Measurements from ENCODE around the gene IMMP2L.

DNA sequence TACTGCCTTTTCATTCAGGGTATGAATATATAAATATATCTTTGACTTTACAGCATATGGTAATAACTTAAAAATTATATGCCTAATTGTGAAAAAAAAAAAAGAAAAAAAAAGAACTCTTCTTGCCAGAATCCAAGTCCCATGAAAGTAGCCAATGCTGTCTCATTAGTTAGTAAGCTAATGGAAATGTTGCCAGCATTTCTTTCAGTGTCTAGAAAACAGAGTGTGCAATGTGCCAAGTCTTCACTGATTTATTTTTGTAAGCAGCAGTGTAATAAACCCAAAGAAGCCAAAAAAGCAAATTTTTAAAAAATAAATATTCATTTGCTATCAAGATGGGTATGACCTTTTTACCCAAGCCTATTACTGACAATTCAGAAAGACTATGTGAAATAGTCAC lies 502.5 kb downstream of the IMMP2L start:
- no peak for TF ChIP-seq POLR2A (IDR thresholded peaks at IDR 0.05; ENCODE audit: low read depth, low read length)
- TF ChIP-seq, protein P1, sequence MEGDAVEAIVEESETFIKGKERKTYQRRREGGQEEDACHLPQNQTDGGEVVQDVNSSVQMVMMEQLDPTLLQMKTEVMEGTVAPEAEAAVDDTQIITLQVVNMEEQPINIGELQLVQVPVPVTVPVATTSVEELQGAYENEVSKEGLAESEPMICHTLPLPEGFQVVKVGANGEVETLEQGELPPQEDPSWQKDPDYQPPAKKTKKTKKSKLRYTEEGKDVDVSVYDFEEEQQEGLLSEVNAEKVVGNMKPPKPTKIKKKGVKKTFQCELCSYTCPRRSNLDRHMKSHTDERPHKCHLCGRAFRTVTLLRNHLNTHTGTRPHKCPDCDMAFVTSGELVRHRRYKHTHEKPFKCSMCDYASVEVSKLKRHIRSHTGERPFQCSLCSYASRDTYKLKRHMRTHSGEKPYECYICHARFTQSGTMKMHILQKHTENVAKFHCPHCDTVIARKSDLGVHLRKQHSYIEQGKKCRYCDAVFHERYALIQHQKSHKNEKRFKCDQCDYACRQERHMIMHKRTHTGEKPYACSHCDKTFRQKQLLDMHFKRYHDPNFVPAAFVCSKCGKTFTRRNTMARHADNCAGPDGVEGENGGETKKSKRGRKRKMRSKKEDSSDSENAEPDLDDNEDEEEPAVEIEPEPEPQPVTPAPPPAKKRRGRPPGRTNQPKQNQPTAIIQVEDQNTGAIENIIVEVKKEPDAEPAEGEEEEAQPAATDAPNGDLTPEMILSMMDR (IDR thresholded peaks at IDR 0.05; ENCODE audit: extremely low read depth in 1 of 2, insufficient read depth in 1 of 2, low read depth in 1 of 2, low read length in 2 of 2): no peak
- TF ChIP-seq, protein P2, sequence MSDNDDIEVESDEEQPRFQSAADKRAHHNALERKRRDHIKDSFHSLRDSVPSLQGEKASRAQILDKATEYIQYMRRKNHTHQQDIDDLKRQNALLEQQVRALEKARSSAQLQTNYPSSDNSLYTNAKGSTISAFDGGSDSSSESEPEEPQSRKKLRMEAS (IDR thresholded peaks at IDR 0.05; ENCODE audit: insufficient read depth, insufficient read length): no peak
- TF ChIP-seq JUN (IDR thresholded peaks at IDR 0.05; ENCODE audit: borderline replicate concordance, insufficient read depth, insufficient read length, low read depth): no peak
- TF ChIP-seq MYC (IDR thresholded peaks at IDR 0.05; ENCODE audit: low read depth, low read length): no peak
- TF ChIP-seq EZH2 (IDR thresholded peaks at IDR 0.05; ENCODE audit: borderline replicate concordance, low read depth, low read length, severe bottlenecking): no peak
- TF ChIP-seq FOS (IDR thresholded peaks at IDR 0.05; ENCODE audit: borderline replicate concordance, insufficient read depth, low read length): no peak
